ENCODE results near the gene DNAH7.

DNAH7 gene

GRCh38 chr2:195864316-195864715, 204.3 kb downstream of the DNAH7 start:
- DNase-seq (ENCODE audit: low read depth, low spot score) = no peak

GRCh38 chr2:195863564-195863963, 205.1 kb downstream of the DNAH7 start:
- no peak for DNase-seq (ENCODE audit: low read depth, low spot score)

- DNase-seq (ENCODE audit: low read depth, low spot score) = no peak
These were observed 205.5 kb downstream of the DNAH7 start for GRCh38 chr2:195863121-195863520.

- DNase-seq (ENCODE audit: low read depth, low spot score) = no peak
These were observed 206.8 kb downstream of the DNAH7 start for GRCh38 chr2:195861821-195862220.

- no peak for DNase-seq (ENCODE audit: low read depth, low spot score)
These were observed 209.1 kb downstream of the DNAH7 start for GRCh38 chr2:195859513-195859912.

- DNase-seq (ENCODE audit: low read depth, low spot score) = no peak
These were observed 211.5 kb downstream of the DNAH7 start for GRCh38 chr2:195857132-195857531.

- DNase-seq (ENCODE audit: low read depth, low spot score) = no peak
These were observed 217.9 kb downstream of the DNAH7 start for GRCh38 chr2:195850764-195851163.

- no peak for DNase-seq (ENCODE audit: low read depth, low spot score)
These were observed 220.3 kb downstream of the DNAH7 start for GRCh38 chr2:195848119-195848899.

GRCh38 chr2:195842932-195843331, 225.7 kb downstream of the DNAH7 start:
- DNase-seq (ENCODE audit: low read depth, low spot score) = no peak

- DNase-seq (ENCODE audit: low read depth, low spot score) = no peak
These were observed 230.6 kb downstream of the DNAH7 start for GRCh38 chr2:195838002-195838401.

GRCh38 chr2:195836002-195836401, 232.6 kb downstream of the DNAH7 start:
- no peak for DNase-seq (ENCODE audit: low read depth, low spot score)

GRCh38 chr2:195834836-195835235, 233.8 kb downstream of the DNAH7 start:
- no peak for DNase-seq (ENCODE audit: low read depth, low spot score)

- DNase-seq (ENCODE audit: low read depth, low spot score) = no peak
These were observed 237.4 kb downstream of the DNAH7 start for GRCh38 chr2:195830968-195831950.

- DNase-seq (ENCODE audit: low read depth, low spot score) = no peak
These were observed 244.2 kb downstream of the DNAH7 start for GRCh38 chr2:195824478-195824877.

GRCh38 chr2:195823206-195823605, 245.4 kb downstream of the DNAH7 start:
- no peak for DNase-seq (ENCODE audit: low read depth, low spot score)

GRCh38 chr2:195821566-195821932, 247.1 kb downstream of the DNAH7 start:
- no peak for DNase-seq (ENCODE audit: low read depth, low spot score)

- DNase-seq (ENCODE audit: low read depth, low spot score) = no peak
These were observed 247.6 kb downstream of the DNAH7 start for GRCh38 chr2:195820867-195821565.

GRCh38 chr2:195820373-195820772, 248.3 kb downstream of the DNAH7 start:
- no peak for DNase-seq (ENCODE audit: low read depth, low spot score)

- DNase-seq (ENCODE audit: low read depth, low spot score) = no peak
These were observed 249.4 kb downstream of the DNAH7 start for GRCh38 chr2:195819276-195819675.

GRCh38 chr2:195818526-195818925, 250.1 kb downstream of the DNAH7 start:
- DNase-seq (ENCODE audit: low read depth, low spot score) = no peak

- DNase-seq (ENCODE audit: low read depth, low spot score) = no peak
These were observed 250.5 kb downstream of the DNAH7 start for GRCh38 chr2:195818106-195818505.

GRCh38 chr2:195815083-195815482, 253.6 kb downstream of the DNAH7 start:
- no peak for DNase-seq (ENCODE audit: low read depth, low spot score)
